ENCODE measurements around the gene PON2.

DNA sequence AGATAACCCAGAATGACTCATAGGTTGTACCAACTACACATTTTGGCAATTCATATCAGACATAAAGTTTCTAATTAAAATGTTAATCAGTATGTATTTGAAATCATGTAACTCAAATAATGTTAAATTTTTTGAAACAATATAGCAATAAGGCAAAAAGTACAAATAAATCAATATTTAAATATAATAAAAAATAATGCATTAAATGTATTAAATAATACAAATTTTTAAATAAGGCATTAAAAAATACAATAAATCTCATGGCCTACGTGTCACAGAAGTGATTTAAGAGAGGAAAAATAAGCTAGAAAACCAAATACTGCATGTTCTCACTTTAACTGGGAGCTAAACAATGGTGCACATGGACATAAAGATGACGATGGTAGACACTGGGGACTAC is 9.1 kb downstream of the PON2 start:
- no peak for TF ChIP-seq POLR2A (IDR thresholded peaks at IDR 0.05; ENCODE audit: low read depth, low read length)
- TF ChIP-seq TAF1 (IDR thresholded peaks at IDR 0.05; ENCODE audit: borderline replicate concordance, low read depth, low read length): no peak
- TF ChIP-seq POLR2AphosphoS5 (IDR thresholded peaks at IDR 0.05; ENCODE audit: low read depth, low read length): no peak
